Neuronal stem cell (in vitro differentiated cells): ENCODE results near the gene CXXC1.

Experiments
- DNase-seq: peaks from one replicate; pipeline ENCODE4 v3.0.0-alpha.2; 2013; ENCODE audit warnings: low spot score
- H2AFZ ChIP-seq: one replicate; pipeline ENCODE4 v1.6.1; 2013; ENCODE audit warnings: mild to moderate bottlenecking, low read length, inconsistent platforms
- H2AK5ac ChIP-seq: 2 replicates; pipeline ENCODE4 v1.6.1; 2013; ENCODE audit warnings: low read depth, mild to moderate bottlenecking, inconsistent platforms, low read length, moderate library complexity, mixed read lengths
- H2BK120ac ChIP-seq: 2 replicates; pipeline ENCODE4 v1.6.1; 2013; ENCODE audit warnings: low read depth, mild to moderate bottlenecking, inconsistent platforms, low read length, moderate library complexity, mixed read lengths
- H2BK12ac ChIP-seq: one replicate; pipeline ENCODE4 v1.6.1; 2013; ENCODE audit warnings: low read length, inconsistent platforms
- H2BK15ac ChIP-seq: 2 replicates; pipeline ENCODE4 v1.6.1; 2013; ENCODE audit warnings: mild to moderate bottlenecking, low read length, inconsistent platforms, mixed read lengths
- H2BK5ac ChIP-seq: one replicate; pipeline ENCODE4 v1.6.1; 2013; ENCODE audit warnings: inconsistent platforms, mild to moderate bottlenecking, low read length, moderate library complexity
- H3K14ac ChIP-seq: one replicate; pipeline ENCODE4 v1.6.1; 2013; ENCODE audit warnings: low read length, inconsistent platforms
- H3K18ac ChIP-seq: 2 replicates; pipeline ENCODE4 v1.6.1; 2013; ENCODE audit warnings: low read length, inconsistent platforms
- H3K23ac ChIP-seq: 2 replicates; pipeline ENCODE4 v1.6.1; 2013; ENCODE audit warnings: low read depth, mild to moderate bottlenecking, mixed read lengths, low read length, inconsistent platforms; ENCODE audit not compliant: poor library complexity
- H3K27ac ChIP-seq: replicated peaks from 3 replicates; pipeline ENCODE4 v1.5.1; 2013; ENCODE audit warnings: low read length, inconsistent platforms
- H3K27me3 ChIP-seq, 3 experiments: 2 replicates each; pipeline ENCODE4 v1.6.1; 2013; ENCODE audit warnings: low read length in 3 of 3, mild to moderate bottlenecking in 2 of 3, inconsistent platforms in 1 of 3, low read depth in 1 of 3, mixed read lengths in 1 of 3, moderate library complexity in 1 of 3; ENCODE audit not compliant: control insufficient read depth in 3 of 3, insufficient read depth in 3 of 3
- H3K36me3 ChIP-seq, 2 donors: replicated peaks in 1 of 2; 2 replicates each; pipeline ENCODE4 v1.6.1; 2013; ENCODE audit warnings: low read length in 2 of 2; ENCODE audit not compliant: control insufficient read depth in 2 of 2, insufficient read depth in 2 of 2
- H3K4ac ChIP-seq: 2 replicates; pipeline ENCODE4 v1.6.1; 2013; ENCODE audit warnings: inconsistent platforms, mild to moderate bottlenecking, low read length, moderate library complexity
- H3K4me1 ChIP-seq, 2 donors: 1 replicate in 1 of 2; 2 replicates in 1 of 2; pipeline ENCODE4 v1.6.1; 2013; ENCODE audit warnings: low read length in 2 of 2, low read depth in 1 of 2; ENCODE audit not compliant: control insufficient read depth in 2 of 2, insufficient read depth in 1 of 2
- H3K4me2 ChIP-seq: one replicate; pipeline ENCODE4 v1.6.1; 2013; ENCODE audit warnings: mild to moderate bottlenecking, low read length, inconsistent platforms; ENCODE audit not compliant: insufficient read depth, poor library complexity, severe bottlenecking
- H3K4me3 ChIP-seq, 2 donors: 2 replicates each; pipeline ENCODE4 v1.5.1; 2013; ENCODE audit warnings: low read length in 2 of 2, mild to moderate bottlenecking in 2 of 2, inconsistent platforms in 1 of 2, moderate library complexity in 1 of 2
- H3K79me1 ChIP-seq: one replicate; pipeline ENCODE4 v1.6.1; 2013; ENCODE audit warnings: low read depth, mild to moderate bottlenecking, inconsistent platforms, low read length, moderate library complexity
- H3K9ac ChIP-seq: one replicate; pipeline ENCODE4 v1.6.1; 2013; ENCODE audit warnings: mild to moderate bottlenecking, low read depth, low read length, inconsistent platforms; ENCODE audit not compliant: poor library complexity
- H3K9me3 ChIP-seq, 2 donors: replicated peaks in 1 of 2; 2 replicates each; pipeline versions ENCODE3 to v1.6.1; 2013; ENCODE audit warnings: low read length in 2 of 2, mild to moderate bottlenecking in 2 of 2, inconsistent platforms in 1 of 2, low read depth in 1 of 2, mixed read lengths in 1 of 2, moderate library complexity in 1 of 2; ENCODE audit not compliant: control insufficient read depth in 2 of 2, insufficient read depth in 1 of 2
- H4K8ac ChIP-seq: one replicate; pipeline ENCODE4 v1.6.1; 2013; ENCODE audit warnings: low read depth, mild to moderate bottlenecking, inconsistent platforms, low read length, moderate library complexity
- H4K91ac ChIP-seq: one replicate; pipeline ENCODE4 v1.6.1; 2013; ENCODE audit warnings: low read length, low read depth, mild to moderate bottlenecking, inconsistent platforms; ENCODE audit not compliant: poor library complexity
- WGBS, 2 donors: extraction: QIAGEN DNeasy Blood & Tissue Kit; methylation state at CpG; one replicate each; pipeline ENCODE4 v1.1.7; 2013; ENCODE audit warnings: missing lambda C conversion rate in 2 of 2, mixed read lengths in 1 of 2; ENCODE audit not compliant: insufficient read length in 2 of 2, insufficient replicate concordance in 1 of 2; ENCODE audit errors: extremely low coverage in 2 of 2; 5-methylcytosine and 5-hydroxymethylcytosine counted together

CXXC1 gene

GRCh38 chr18:50266248-50266704 is 21.2 kb downstream of the CXXC1 start, which contains the start of gene CFAP53:
Gene CFAP53, minus strand, starts transcription at chr18:50266495. Its CDS starts 91 bp downstream, at chr18:50266404.
- no peak within 1 kb of the TSS for H3K23ac ChIP-seq
- H2AK5ac ChIP-seq: no peak within 1 kb of the TSS
- H2BK12ac ChIP-seq: no peak within 1 kb of the TSS
- peaks cover 14 to 41% of the 10 kb centered on the region in 2 donors for H3K36me3 ChIP-seq
- no peak within 1 kb of the TSS for H2BK120ac ChIP-seq
- peak within 1 kb of the TSS; percentile 71 for H3K9ac ChIP-seq
- H2BK15ac ChIP-seq: no peak within 1 kb of the TSS
- H3K18ac ChIP-seq: peak within 1 kb of the TSS; percentile 6
- H3K9me3 ChIP-seq: peaks cover 0 to 3% of the 10 kb centered on the region in 2 donors
- peak; percentile 78 for DNase-seq
- H3K14ac ChIP-seq: no peak within 1 kb of the TSS
- H3K4ac ChIP-seq: no peak within 1 kb of the TSS
- H3K27me3 ChIP-seq: peaks cover 0 to 2% (median 0%) of the 10 kb centered on the region in 3 experiments
- peak within 1 kb of the TSS; percentile 90 for H2AFZ ChIP-seq
- no peaks in the 10 kb centered on the region for H3K79me1 ChIP-seq
- no peak within 1 kb of the TSS for H4K91ac ChIP-seq
- no peak within 1 kb of the TSS for H3K27ac ChIP-seq
- H3K4me1 ChIP-seq: peaks cover 0 to 3% of the 10 kb centered on the region in 2 donors
- no peak within 1 kb of the TSS for H2BK5ac ChIP-seq
- H4K8ac ChIP-seq: no peak within 1 kb of the TSS
- peak within 1 kb of the TSS; percentile 68 to 92 for H3K4me3 ChIP-seq
- H3K4me2 ChIP-seq: peak within 1 kb of the TSS; percentile 71
- WGBS, 2 donors: no CpG with 5 or more reads among the region's 37 CpGs

GRCh38 chr18:50262977-50263376 is 24.5 kb downstream of the CXXC1 start:
- H3K27ac ChIP-seq: no peak overlapping the region
- H3K18ac ChIP-seq: no peak overlapping the region
- peaks cover 0 to 2% (median 0%) of the 10 kb centered on the region in 3 experiments for H3K27me3 ChIP-seq
- no peak overlapping the region for H4K91ac ChIP-seq
- no peak overlapping the region for H3K4me2 ChIP-seq
- no peak for DNase-seq
- no peak overlapping the region for H3K23ac ChIP-seq
- no peak overlapping the region for H2BK12ac ChIP-seq
- H3K4me3 ChIP-seq: no peak overlapping the region
- H3K36me3 ChIP-seq: peaks cover 2 to 8% of the 10 kb centered on the region in 2 donors
- H3K4ac ChIP-seq: no peak overlapping the region
- peaks cover 0 to 3% of the 10 kb centered on the region in 2 donors for H3K9me3 ChIP-seq
- no peak overlapping the region for H2AFZ ChIP-seq
- no peak overlapping the region for H2BK15ac ChIP-seq
- no peak overlapping the region for H2BK5ac ChIP-seq
- no peak overlapping the region for H3K9ac ChIP-seq
- H3K14ac ChIP-seq: no peak overlapping the region
- H3K4me1 ChIP-seq: peaks cover 0 to 3% of the 10 kb centered on the region in 2 donors
- H4K8ac ChIP-seq: no peak overlapping the region
- H2AK5ac ChIP-seq: no peak overlapping the region
- no peaks in the 10 kb centered on the region for H3K79me1 ChIP-seq
- H2BK120ac ChIP-seq: no peak overlapping the region

GRCh38 chr18:50250935-50251334 is 36.6 kb downstream of the CXXC1 start:
- no CpG with 5 or more reads among the region's 3 CpGs for WGBS, 2 donors

GRCh38 chr18:50249576-50249975 is 37.9 kb downstream of the CXXC1 start:
- H3K9ac ChIP-seq: no peak overlapping the region
- H2BK120ac ChIP-seq: no peak overlapping the region
- no peak overlapping the region for H2BK15ac ChIP-seq
- H3K4me1 ChIP-seq: no peaks in the 10 kb centered on the region
- no peak overlapping the region for H2AK5ac ChIP-seq
- no peak overlapping the region for H3K23ac ChIP-seq
- no peaks in the 10 kb centered on the region for H3K9me3 ChIP-seq
- no peak overlapping the region for H4K91ac ChIP-seq
- no peak overlapping the region for H3K27ac ChIP-seq
- H3K79me1 ChIP-seq: no peaks in the 10 kb centered on the region
- no peaks in the 10 kb centered on the region for H3K36me3 ChIP-seq
- no peak overlapping the region for H3K4me3 ChIP-seq
- no peak overlapping the region for H3K4ac ChIP-seq
- H3K4me2 ChIP-seq: no peak overlapping the region
- H2BK5ac ChIP-seq: no peak overlapping the region
- H2BK12ac ChIP-seq: no peak overlapping the region
- no peak overlapping the region for H3K18ac ChIP-seq
- H4K8ac ChIP-seq: no peak overlapping the region
- H3K14ac ChIP-seq: no peak overlapping the region
- no peaks in the 10 kb centered on the region for H3K27me3 ChIP-seq
- DNase-seq: no peak
- H2AFZ ChIP-seq: no peak overlapping the region

More at GRCh38 chr18:50250935-50251334, 36.6 kb downstream of the CXXC1 start:
- H3K9ac ChIP-seq: no peak overlapping the region
- no peak overlapping the region for H2BK15ac ChIP-seq
- H3K27ac ChIP-seq: no peak overlapping the region
- H3K14ac ChIP-seq: no peak overlapping the region
- H4K91ac ChIP-seq: no peak overlapping the region
- no peak overlapping the region for H3K4me3 ChIP-seq
- H2AK5ac ChIP-seq: no peak overlapping the region
- H3K4me2 ChIP-seq: no peak overlapping the region
- no peaks in the 10 kb centered on the region for H3K36me3 ChIP-seq
- H3K79me1 ChIP-seq: no peaks in the 10 kb centered on the region
- H3K9me3 ChIP-seq: no peaks in the 10 kb centered on the region
- no peak overlapping the region for H2BK120ac ChIP-seq
- no peak overlapping the region for H3K23ac ChIP-seq
- no peak overlapping the region for H4K8ac ChIP-seq
- no peak overlapping the region for H2BK12ac ChIP-seq
- no peak for DNase-seq
- no peaks in the 10 kb centered on the region for H3K4me1 ChIP-seq
- H2BK5ac ChIP-seq: no peak overlapping the region
- no peak overlapping the region for H2AFZ ChIP-seq
- H3K27me3 ChIP-seq: no peaks in the 10 kb centered on the region
- H3K18ac ChIP-seq: no peak overlapping the region
- H3K4ac ChIP-seq: no peak overlapping the region
